OCI-LY3 (cell line): ENCODE data around the gene COL9A1.

Source experiments
- H2AFZ ChIP-seq: fragments of 200-600, 300-600 bp; shearing (Covaris generic); 2 replicates; pipeline ENCODE4 v1.6.0; 2014; ENCODE audit warnings: antibody characterized with exemption, low read depth, low read length
- H3K27ac ChIP-seq: fragments of 200-600, 300-600 bp; sonication (generic); 2 replicates; pipeline ENCODE4 v1.5.1; 2014; ENCODE audit warnings: mild to moderate bottlenecking, low read length, moderate library complexity, mixed read lengths
- H3K27me3 ChIP-seq: fragments of 200-600, 300-600 bp; sonication (generic); 2 replicates; pipeline ENCODE4 v1.6.1; 2014; ENCODE audit warnings: low read depth, low read length, mixed read lengths
- H3K36me3 ChIP-seq: fragments of 200-600, 300-600 bp; sonication (generic); replicated peaks from 2 replicates; pipeline ENCODE3; 2014; ENCODE audit warnings: low read depth, low read length, mixed read lengths
- H3K4me1 ChIP-seq: fragments of 300-600, 200-600 bp; sonication (generic); 2 replicates; pipeline ENCODE4 v1.6.1; 2014; ENCODE audit warnings: low read length, mixed read lengths
- H3K4me2 ChIP-seq: fragments of 200-600, 300-600 bp; sonication (generic); 2 replicates; pipeline ENCODE4 v1.6.1; 2014; ENCODE audit warnings: low read length, mixed read lengths
- H3K4me3 ChIP-seq: fragments of 300-600, 200-600 bp; sonication (generic); 2 replicates; pipeline ENCODE4 v1.5.1; 2014; ENCODE audit warnings: antibody characterized with exemption, mild to moderate bottlenecking, low read length, moderate library complexity
- H3K79me2 ChIP-seq: fragments of 300-600, 200-600 bp; shearing (Covaris generic); 2 replicates; pipeline ENCODE4 v1.6.1; 2014; ENCODE audit warnings: mild to moderate bottlenecking, low read length, mixed read lengths
- H3K9ac ChIP-seq: fragments of 300-600, 200-600 bp; shearing (Covaris generic); 2 replicates; pipeline ENCODE4 v1.6.0; 2014; ENCODE audit warnings: mild to moderate bottlenecking, low read length, moderate library complexity
- H3K9me3 ChIP-seq: fragments of 200-600, 300-600 bp; shearing (Covaris generic); 2 replicates; pipeline ENCODE4 v1.6.1; 2014; ENCODE audit warnings: low read length, mixed read lengths; ENCODE audit not compliant: insufficient read depth
- H4K20me1 ChIP-seq: fragments of 200-600, 300-600 bp; sonication (generic); 2 replicates; pipeline ENCODE4 v1.6.1; 2016; ENCODE audit warnings: low read length, mixed read lengths; ENCODE audit not compliant: insufficient read depth
- EZH2phosphoT487 ChIP-seq: fragments of 200-600 bp; shearing (Covaris generic); IDR thresholded peaks from 2 replicates; pipeline ENCODE4 v1.6.1; 2018; ENCODE audit warnings: antibody characterized with exemption, mixed run types, low read depth
- TF ChIP-seq, protein P1 (sequence below): fragments of 200-600, 300-600 bp; sonication (generic); IDR thresholded peaks from 2 replicates; pipeline ENCODE4 v1.5.1; 2014; ENCODE audit warnings: antibody characterized with exemption, low read length, low read depth

The COL9A1 gene

DNA sequence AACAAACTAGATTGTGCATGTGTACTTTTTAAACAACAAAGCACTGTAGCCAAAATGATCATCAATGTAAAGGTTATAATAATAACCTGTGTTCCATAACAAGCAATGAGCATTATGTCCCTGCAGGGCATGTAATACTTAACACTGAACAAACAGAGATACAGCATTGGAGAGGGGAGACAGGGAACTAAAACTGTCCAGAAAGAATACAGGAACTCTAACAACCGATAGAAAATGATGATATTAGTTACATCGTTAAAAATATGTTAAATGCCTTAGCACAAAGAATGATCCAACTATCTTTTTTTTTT is 80.5 kb downstream of the COL9A1 start:
- H3K4me3 ChIP-seq = no peak overlapping the region
- TF ChIP-seq, protein P1, sequence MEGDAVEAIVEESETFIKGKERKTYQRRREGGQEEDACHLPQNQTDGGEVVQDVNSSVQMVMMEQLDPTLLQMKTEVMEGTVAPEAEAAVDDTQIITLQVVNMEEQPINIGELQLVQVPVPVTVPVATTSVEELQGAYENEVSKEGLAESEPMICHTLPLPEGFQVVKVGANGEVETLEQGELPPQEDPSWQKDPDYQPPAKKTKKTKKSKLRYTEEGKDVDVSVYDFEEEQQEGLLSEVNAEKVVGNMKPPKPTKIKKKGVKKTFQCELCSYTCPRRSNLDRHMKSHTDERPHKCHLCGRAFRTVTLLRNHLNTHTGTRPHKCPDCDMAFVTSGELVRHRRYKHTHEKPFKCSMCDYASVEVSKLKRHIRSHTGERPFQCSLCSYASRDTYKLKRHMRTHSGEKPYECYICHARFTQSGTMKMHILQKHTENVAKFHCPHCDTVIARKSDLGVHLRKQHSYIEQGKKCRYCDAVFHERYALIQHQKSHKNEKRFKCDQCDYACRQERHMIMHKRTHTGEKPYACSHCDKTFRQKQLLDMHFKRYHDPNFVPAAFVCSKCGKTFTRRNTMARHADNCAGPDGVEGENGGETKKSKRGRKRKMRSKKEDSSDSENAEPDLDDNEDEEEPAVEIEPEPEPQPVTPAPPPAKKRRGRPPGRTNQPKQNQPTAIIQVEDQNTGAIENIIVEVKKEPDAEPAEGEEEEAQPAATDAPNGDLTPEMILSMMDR = no peak
- TF ChIP-seq EZH2phosphoT487 = no peak
- H3K36me3 ChIP-seq = no peaks in the 10 kb centered on the region
- H2AFZ ChIP-seq = no peak overlapping the region
- no peaks in the 10 kb centered on the region for H3K9me3 ChIP-seq
- H3K4me2 ChIP-seq = no peak overlapping the region
- H4K20me1 ChIP-seq = no peaks in the 10 kb centered on the region
- peaks cover 4% of the 10 kb centered on the region; the same call in 1 of the 2 replicates for H3K27me3 ChIP-seq
- H3K79me2 ChIP-seq = no peaks in the 10 kb centered on the region
- no peak overlapping the region for H3K9ac ChIP-seq
- no peak overlapping the region for H3K27ac ChIP-seq
- H3K4me1 ChIP-seq = peaks cover 9% of the 10 kb centered on the region

DNA sequence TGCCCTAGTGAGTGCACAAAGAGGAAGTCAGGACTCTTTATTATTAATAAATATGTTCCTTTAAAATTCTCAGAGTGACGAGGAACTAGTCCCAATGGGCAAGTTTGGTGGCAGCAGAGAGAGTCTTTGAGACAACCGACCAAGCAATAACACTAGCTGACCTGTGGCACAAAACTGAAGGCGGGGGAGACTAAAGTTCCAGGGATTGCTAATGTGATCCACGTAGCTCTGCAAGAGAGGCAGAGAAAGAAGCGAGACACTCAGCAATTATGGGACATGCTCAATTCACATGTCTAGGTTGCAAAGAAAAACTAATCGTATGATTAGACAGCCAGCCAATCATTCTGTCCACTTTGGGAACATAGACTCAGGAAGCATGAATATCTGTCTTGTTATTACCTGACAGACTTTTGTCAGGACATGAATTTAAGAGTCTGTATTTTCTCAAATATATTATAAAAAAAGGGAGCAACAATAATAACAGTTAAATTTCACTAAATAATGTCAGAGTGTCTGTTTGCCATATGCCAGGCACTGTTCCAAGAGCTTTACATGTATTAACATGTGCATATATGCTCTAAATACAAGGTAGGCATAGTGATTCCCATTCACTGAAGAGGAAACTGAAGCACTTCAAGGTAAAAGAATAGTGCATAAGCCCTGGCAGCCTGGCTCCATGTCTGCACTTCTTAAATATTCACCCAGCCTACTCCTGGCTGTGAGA is 81.0 kb downstream of the COL9A1 start:
- no peak overlapping the region for H3K27ac ChIP-seq
- H3K27me3 ChIP-seq = peaks cover 4% of the 10 kb centered on the region; the same call in 1 of the 2 replicates
- H3K4me1 ChIP-seq = peaks cover 9% of the 10 kb centered on the region
- H2AFZ ChIP-seq = peak overlapping the region; percentile 41; the same call in 1 of the 2 replicates
- no peaks in the 10 kb centered on the region for H3K36me3 ChIP-seq
- no peaks in the 10 kb centered on the region for H4K20me1 ChIP-seq
- no peak for TF ChIP-seq EZH2phosphoT487
- peak overlapping the region; percentile 60 for H3K4me2 ChIP-seq
- no peaks in the 10 kb centered on the region for H3K9me3 ChIP-seq
- no peak overlapping the region for H3K9ac ChIP-seq
- peak overlapping the region; percentile 9 for H3K4me3 ChIP-seq
- H3K79me2 ChIP-seq = no peaks in the 10 kb centered on the region

DNA sequence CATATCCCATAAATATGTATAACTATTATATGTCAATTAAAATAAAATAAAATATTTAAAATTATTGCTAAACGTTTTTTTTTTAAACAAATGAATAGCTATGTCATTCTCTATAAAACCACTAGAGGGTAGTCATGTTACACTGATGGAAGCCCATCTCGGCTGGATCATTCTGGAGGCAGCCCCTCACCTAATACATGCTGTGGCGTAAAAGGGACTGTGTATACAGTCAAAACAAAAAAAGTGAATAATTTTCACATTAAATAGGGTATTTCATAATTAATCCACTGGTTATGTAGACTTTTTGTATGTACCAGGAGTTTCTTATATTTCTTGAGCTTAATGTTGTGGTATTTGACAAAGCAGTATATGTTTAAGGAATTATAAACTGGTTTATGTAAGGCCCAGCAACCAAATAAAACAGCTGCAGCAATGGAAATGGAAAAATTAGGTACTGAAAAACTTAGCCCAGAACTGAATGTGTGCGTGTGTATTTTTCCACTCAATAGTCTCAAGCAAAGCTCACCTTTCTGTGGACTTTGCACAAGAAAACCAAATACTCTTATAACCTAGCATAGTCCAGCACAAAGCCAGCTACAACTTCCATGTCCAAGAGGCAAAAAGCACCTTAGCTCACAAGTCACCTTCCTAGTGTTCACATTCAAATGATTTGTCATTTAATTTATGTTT is 81.7 kb downstream of the COL9A1 start:
- no peaks in the 10 kb centered on the region for H3K36me3 ChIP-seq
- peak overlapping the region; percentile 60 for H3K4me2 ChIP-seq
- H3K27me3 ChIP-seq = peaks cover 4% of the 10 kb centered on the region; the same call in 1 of the 2 replicates
- H4K20me1 ChIP-seq = no peaks in the 10 kb centered on the region
- H3K79me2 ChIP-seq = no peaks in the 10 kb centered on the region
- no peak overlapping the region for H3K9ac ChIP-seq
- H3K27ac ChIP-seq = no peak overlapping the region
- peak overlapping the region; percentile 41; the same call in 1 of the 2 replicates for H2AFZ ChIP-seq
- H3K4me1 ChIP-seq = peaks cover 9% of the 10 kb centered on the region
- H3K4me3 ChIP-seq = peak overlapping the region; percentile 9
- TF ChIP-seq, protein P1 = peak; percentile 70
- TF ChIP-seq EZH2phosphoT487 = no peak
- H3K9me3 ChIP-seq = no peaks in the 10 kb centered on the region

DNA sequence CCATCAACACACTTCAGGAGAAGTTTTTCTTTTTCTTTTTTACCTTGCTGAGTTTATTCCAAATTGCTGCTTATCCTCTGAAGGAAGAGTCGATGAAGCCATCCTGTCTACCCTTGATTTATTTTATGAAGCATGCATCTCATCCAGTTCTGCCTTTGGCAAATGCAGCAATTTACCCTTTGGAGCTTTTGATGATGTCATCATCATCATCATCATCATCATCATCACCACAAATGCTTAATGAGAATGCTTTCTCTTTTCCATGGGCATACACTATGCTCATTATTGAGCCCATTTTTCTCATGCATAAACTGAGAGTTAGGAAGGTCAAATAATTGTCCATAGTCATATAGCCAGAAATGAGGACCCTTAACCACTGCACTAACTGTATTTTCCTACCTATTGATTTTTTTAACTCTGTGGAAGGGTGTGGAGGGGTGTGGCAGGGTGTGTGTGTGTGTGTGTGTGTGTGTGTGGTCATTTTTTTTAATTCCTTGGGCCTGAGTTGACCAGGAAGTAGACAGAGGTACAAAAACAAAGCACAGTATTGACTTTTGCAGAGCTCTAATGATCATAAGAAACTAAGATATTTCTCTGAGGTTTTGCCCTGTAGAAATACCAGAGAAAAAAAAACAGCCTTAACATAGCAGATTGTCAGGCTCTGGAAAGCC is 82.8 kb downstream of the COL9A1 start:
- H4K20me1 ChIP-seq = no peaks in the 10 kb centered on the region
- no peak overlapping the region for H3K4me2 ChIP-seq
- TF ChIP-seq EZH2phosphoT487 = no peak
- TF ChIP-seq, protein P1 = no peak
- H3K4me3 ChIP-seq = no peak overlapping the region
- H2AFZ ChIP-seq = no peak overlapping the region
- H3K27me3 ChIP-seq = peaks cover 4% of the 10 kb centered on the region; the same call in 1 of the 2 replicates
- H3K4me1 ChIP-seq = peaks cover 9% of the 10 kb centered on the region
- H3K9ac ChIP-seq = no peak overlapping the region
- H3K79me2 ChIP-seq = no peaks in the 10 kb centered on the region
- H3K9me3 ChIP-seq = no peaks in the 10 kb centered on the region
- no peaks in the 10 kb centered on the region for H3K36me3 ChIP-seq
- no peak overlapping the region for H3K27ac ChIP-seq
